ENCODE data around the gene TTC7B.

The TTC7B gene

DNA sequence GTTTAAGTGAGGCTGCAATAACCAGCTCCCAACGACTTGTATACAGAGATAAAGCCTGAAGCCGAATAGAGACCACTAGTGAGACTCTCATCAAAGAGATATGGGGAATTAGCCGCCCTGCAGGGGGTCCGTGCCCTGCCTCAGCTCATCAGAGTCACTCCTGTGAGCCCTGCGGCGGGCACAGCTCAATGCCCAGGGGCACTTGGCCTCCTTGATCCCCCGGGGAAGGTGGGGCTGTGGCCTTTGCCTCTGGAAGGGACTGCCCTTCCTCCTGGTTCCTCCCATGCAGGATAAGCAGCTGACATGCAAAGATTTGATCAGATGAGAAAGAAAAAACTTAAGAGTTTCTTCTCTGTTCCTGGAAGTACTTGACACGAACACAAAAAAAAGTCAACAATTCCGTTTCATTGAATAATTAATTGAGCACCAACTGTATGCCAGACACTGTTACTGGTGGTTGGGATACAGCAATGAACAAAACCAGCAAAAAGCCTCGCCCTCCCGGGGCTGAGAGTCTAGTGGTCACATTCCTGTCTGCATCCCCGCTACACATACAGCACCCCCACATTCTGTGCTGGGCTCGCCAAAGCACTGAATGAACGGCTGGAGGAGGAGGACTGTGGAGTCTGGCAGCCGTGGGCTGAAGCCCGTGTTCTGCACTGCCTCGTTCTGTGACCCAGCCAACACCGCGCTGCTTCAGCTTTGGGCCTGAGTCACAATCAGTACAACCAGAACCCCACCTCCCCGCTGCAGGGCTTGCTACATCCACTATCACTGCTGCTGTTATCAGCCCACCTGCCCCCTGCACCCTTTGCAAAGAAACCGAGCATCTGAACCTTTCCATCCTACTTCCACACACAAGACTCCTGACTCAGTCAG is 10.3 kb downstream of the TTC7B start:
- TF ChIP-seq RAD21 (IDR thresholded peaks at IDR 0.05; ENCODE audit: low read depth) (no peak), FOXM1 (IDR thresholded peaks at IDR 0.05; ENCODE audit: borderline replicate concordance, low read depth) (no peak), EP300 (IDR thresholded peaks at IDR 0.05; ENCODE audit: borderline replicate concordance) (no peak), TEAD4 (IDR thresholded peaks at IDR 0.05) (no peak), NFIC (IDR thresholded peaks at IDR 0.05) (no peak), CREB1 (IDR thresholded peaks at IDR 0.05; ENCODE audit: low read depth) (no peak), YY1 (IDR thresholded peaks at IDR 0.05; ENCODE audit: low read depth) (no peak), EGR1 (IDR thresholded peaks at IDR 0.05) (no peak), ZBTB7A (IDR thresholded peaks at IDR 0.05; ENCODE audit: low read depth) (no peak), TAF1 (IDR thresholded peaks at IDR 0.05; ENCODE audit: low read depth) (no peak), CEBPB (IDR thresholded peaks at IDR 0.05) (no peak), TCF12 (IDR thresholded peaks at IDR 0.05; ENCODE audit: low read depth) (no peak)
- TF ChIP-seq, protein P1, sequence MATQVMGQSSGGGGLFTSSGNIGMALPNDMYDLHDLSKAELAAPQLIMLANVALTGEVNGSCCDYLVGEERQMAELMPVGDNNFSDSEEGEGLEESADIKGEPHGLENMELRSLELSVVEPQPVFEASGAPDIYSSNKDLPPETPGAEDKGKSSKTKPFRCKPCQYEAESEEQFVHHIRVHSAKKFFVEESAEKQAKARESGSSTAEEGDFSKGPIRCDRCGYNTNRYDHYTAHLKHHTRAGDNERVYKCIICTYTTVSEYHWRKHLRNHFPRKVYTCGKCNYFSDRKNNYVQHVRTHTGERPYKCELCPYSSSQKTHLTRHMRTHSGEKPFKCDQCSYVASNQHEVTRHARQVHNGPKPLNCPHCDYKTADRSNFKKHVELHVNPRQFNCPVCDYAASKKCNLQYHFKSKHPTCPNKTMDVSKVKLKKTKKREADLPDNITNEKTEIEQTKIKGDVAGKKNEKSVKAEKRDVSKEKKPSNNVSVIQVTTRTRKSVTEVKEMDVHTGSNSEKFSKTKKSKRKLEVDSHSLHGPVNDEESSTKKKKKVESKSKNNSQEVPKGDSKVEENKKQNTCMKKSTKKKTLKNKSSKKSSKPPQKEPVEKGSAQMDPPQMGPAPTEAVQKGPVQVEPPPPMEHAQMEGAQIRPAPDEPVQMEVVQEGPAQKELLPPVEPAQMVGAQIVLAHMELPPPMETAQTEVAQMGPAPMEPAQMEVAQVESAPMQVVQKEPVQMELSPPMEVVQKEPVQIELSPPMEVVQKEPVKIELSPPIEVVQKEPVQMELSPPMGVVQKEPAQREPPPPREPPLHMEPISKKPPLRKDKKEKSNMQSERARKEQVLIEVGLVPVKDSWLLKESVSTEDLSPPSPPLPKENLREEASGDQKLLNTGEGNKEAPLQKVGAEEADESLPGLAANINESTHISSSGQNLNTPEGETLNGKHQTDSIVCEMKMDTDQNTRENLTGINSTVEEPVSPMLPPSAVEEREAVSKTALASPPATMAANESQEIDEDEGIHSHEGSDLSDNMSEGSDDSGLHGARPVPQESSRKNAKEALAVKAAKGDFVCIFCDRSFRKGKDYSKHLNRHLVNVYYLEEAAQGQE (IDR thresholded peaks at IDR 0.05; ENCODE audit: low read depth): no peak
- TF ChIP-seq, protein P2, sequence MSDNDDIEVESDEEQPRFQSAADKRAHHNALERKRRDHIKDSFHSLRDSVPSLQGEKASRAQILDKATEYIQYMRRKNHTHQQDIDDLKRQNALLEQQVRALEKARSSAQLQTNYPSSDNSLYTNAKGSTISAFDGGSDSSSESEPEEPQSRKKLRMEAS (IDR thresholded peaks at IDR 0.05): no peak
- TF ChIP-seq, protein P3, sequence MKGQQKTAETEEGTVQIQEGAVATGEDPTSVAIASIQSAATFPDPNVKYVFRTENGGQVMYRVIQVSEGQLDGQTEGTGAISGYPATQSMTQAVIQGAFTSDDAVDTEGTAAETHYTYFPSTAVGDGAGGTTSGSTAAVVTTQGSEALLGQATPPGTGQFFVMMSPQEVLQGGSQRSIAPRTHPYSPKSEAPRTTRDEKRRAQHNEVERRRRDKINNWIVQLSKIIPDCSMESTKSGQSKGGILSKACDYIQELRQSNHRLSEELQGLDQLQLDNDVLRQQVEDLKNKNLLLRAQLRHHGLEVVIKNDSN (IDR thresholded peaks at IDR 0.05): no peak

DNA sequence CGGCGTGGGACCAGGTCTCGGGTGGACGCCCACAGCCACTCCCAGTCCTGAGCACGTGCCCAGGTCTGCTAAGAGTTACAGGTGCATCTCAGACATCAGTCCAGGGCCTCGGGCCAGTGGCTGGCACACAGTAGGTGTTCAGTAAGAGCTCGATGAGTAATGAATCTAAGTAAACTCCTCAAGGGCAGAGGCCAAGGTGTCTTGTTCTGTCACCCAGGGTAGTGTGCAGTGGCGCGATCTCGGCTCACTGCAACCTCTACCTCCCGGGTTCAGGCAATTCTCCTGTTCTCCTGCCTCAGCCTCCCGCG is 11.2 kb downstream of the TTC7B start:
- TF ChIP-seq CREB1 (IDR thresholded peaks at IDR 0.05; ENCODE audit: low read depth): no peak
- no peak for TF ChIP-seq YY1 (IDR thresholded peaks at IDR 0.05; ENCODE audit: low read depth)
- no peak for TF ChIP-seq EP300 (IDR thresholded peaks at IDR 0.05; ENCODE audit: borderline replicate concordance)
- no peak for TF ChIP-seq TCF12 (IDR thresholded peaks at IDR 0.05; ENCODE audit: low read depth)
- no peak for TF ChIP-seq EGR1 (IDR thresholded peaks at IDR 0.05)
- no peak for TF ChIP-seq RAD21 (IDR thresholded peaks at IDR 0.05; ENCODE audit: low read depth)
- TF ChIP-seq, protein P1 (IDR thresholded peaks at IDR 0.05; ENCODE audit: low read depth): no peak
- TF ChIP-seq, protein P3 (IDR thresholded peaks at IDR 0.05): no peak
- TF ChIP-seq TAF1 (IDR thresholded peaks at IDR 0.05; ENCODE audit: low read depth): no peak
- TF ChIP-seq ZBTB7A (IDR thresholded peaks at IDR 0.05; ENCODE audit: low read depth): no peak
- TF ChIP-seq TEAD4 (IDR thresholded peaks at IDR 0.05): no peak
- TF ChIP-seq, protein P2 (IDR thresholded peaks at IDR 0.05): no peak
- TF ChIP-seq NFIC (IDR thresholded peaks at IDR 0.05): no peak
- TF ChIP-seq CEBPB (IDR thresholded peaks at IDR 0.05): no peak
- TF ChIP-seq FOXM1 (IDR thresholded peaks at IDR 0.05; ENCODE audit: borderline replicate concordance, low read depth): no peak

DNA sequence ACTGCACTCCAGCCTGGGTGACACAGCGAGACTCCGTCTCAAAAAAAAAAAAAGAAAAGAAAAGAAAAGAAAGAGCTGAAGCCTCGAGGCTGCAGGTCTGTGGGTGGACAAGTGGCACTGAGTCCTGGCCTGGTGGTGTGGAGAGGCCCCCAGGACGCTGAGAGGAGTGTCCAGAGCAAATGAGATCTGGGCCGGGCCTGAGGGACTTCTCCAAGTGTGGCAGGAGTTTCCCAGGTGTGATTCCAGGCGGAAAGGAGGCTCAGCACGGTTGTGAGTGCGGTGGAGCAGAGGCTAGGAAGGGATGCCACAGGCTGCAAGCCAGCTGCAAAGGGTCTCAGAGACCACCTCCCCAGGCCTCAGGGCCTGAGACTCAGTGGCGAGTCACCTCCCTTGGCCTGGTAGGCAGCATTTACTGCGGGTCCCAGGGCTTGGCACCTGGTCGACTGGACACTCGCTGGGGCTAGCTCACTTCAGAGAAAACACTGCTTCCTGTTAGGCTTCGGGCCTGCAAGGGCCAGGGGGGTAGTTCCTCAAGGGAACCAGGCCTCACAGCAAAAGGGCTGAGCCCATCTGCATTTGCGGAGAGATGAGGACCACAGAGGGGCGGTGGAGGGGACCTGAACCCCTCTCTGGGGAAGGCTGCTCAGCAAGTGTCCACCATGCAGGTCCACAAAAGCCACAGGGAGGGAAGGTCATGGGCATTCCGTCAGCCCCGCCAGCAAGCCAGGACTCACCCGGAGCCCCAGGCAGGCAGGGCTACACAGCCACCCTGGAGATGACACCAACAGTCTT is 11.7 kb downstream of the TTC7B start:
- no peak for TF ChIP-seq TAF1 (IDR thresholded peaks at IDR 0.05; ENCODE audit: low read depth)
- TF ChIP-seq, protein P1 (IDR thresholded peaks at IDR 0.05; ENCODE audit: low read depth): no peak
- TF ChIP-seq, protein P2 (IDR thresholded peaks at IDR 0.05): no peak
- no peak for TF ChIP-seq TEAD4 (IDR thresholded peaks at IDR 0.05)
- no peak for TF ChIP-seq YY1 (IDR thresholded peaks at IDR 0.05; ENCODE audit: low read depth)
- no peak for TF ChIP-seq FOXM1 (IDR thresholded peaks at IDR 0.05; ENCODE audit: borderline replicate concordance, low read depth)
- no peak for TF ChIP-seq RAD21 (IDR thresholded peaks at IDR 0.05; ENCODE audit: low read depth)
- TF ChIP-seq ZBTB7A (IDR thresholded peaks at IDR 0.05; ENCODE audit: low read depth): no peak
- TF ChIP-seq CREB1 (IDR thresholded peaks at IDR 0.05; ENCODE audit: low read depth): no peak
- TF ChIP-seq EGR1 (IDR thresholded peaks at IDR 0.05): no peak
- TF ChIP-seq CEBPB (IDR thresholded peaks at IDR 0.05): no peak
- no peak for TF ChIP-seq EP300 (IDR thresholded peaks at IDR 0.05; ENCODE audit: borderline replicate concordance)
- TF ChIP-seq TCF12 (IDR thresholded peaks at IDR 0.05; ENCODE audit: low read depth): no peak
- TF ChIP-seq, protein P3 (IDR thresholded peaks at IDR 0.05): no peak
